Activated CD8-positive, alpha-beta T cell treated with anti-CD3 and anti-CD28 coated beads for 36 hours (primary cell): Measurements from ENCODE around the gene MGLL. TPM values are rescaled to one million over a fixed set of nuclear protein-coding genes. Genes with fewer than 3 reads are reported as not detected.

Experiments used
- ATAC-seq: fragments of 200-7000 bp; cut with Tn5 transposase; one replicate; pipeline ENCODE4 v1.10.0; 2021; ENCODE audit warnings: mild to moderate bottlenecking, moderate library complexity
- CTCF ChIA-PET: fragments of 350-600 bp; sonication (Branson Sonifier 250); formaldehyde crosslinking; loops from one replicate; lab custom pipeline; 2021; ENCODE audit warnings: antibody characterized with exemption; lab: Charles Lee
- POLR2A ChIA-PET: fragments of 350-600 bp; sonication (Branson Sonifier 250); formaldehyde crosslinking; loops from one replicate; lab custom pipeline; 2021; ENCODE audit warnings: antibody characterized with exemption; lab: Charles Lee
- DNase-seq: peaks from one replicate; pipeline ENCODE4 v3.0.0-alpha.2; 2020
- H3K27ac Mint-ChIP-seq: one replicate; pipeline ENCODE4 v1.8.0; 2021; ENCODE audit warnings: mild to moderate bottlenecking, mixed read lengths
- H3K27me3 Mint-ChIP-seq: one replicate; pipeline ENCODE4 v1.8.0; 2021; ENCODE audit warnings: mixed read lengths
- H3K36me3 Mint-ChIP-seq: one replicate; pipeline ENCODE4 v1.8.0; 2021; ENCODE audit warnings: low read depth, mixed read lengths
- H3K4me1 Mint-ChIP-seq: one replicate; pipeline ENCODE4 v1.8.0; 2021; ENCODE audit warnings: low read depth, mixed read lengths
- H3K4me3 Mint-ChIP-seq: one replicate; pipeline ENCODE4 v1.8.0; 2021; ENCODE audit warnings: mild to moderate bottlenecking, moderate library complexity, mixed read lengths
- H3K9me3 Mint-ChIP-seq: one replicate; pipeline ENCODE4 v1.8.0; 2021; ENCODE audit warnings: mixed read lengths
- intact Hi-C: fragments of 100-400 bp; cut with micrococcal nuclease; formaldehyde crosslinking; loops from one replicate; pipeline ENCODE4 v1.10.0; 2022
- total RNA-seq, 2 experiments: library from RNA; stranded (reverse); gene quantifications; one replicate each; pipeline ENCODE4 v1.2.3, GENCODE V29; 2021
- TF ChIP-seq, protein P1 (sequence below): fragments of 200-600 bp; IDR thresholded peaks from one replicate; pipeline ENCODE4 v1.8.0; 2022; ENCODE audit warnings: antibody characterized with exemption, mild to moderate bottlenecking

MGLL gene
- total RNA-seq, 2 experiments from 2014 or later: 1.1 to 3.1 TPM

DNA sequence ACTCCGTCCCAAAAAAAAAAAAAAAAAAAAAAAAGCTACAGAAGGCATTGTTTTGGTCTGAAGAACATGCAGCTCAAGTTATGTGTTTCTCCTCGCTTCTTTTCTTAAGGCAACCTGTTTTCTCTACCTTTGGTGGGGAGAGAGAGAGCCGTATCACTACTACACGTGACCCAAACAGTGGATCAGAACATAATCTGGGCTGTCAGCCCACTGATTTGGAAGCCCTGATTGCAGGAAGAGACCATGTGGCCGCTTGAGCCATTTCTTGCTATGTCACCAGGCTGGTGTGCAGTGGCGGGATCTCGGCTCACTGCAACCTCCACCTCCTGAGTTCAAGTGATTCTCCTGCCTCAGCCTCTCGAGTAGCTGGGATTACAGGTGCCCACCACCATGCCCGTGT lies 79.7 kb downstream of the MGLL start:
- POLR2A ChIA-PET: no interaction called here
- ATAC-seq: no peak
- no peak overlapping the region for H3K4me3 Mint-ChIP-seq
- no peaks in the 10 kb centered on the region for H3K27me3 Mint-ChIP-seq
- TF ChIP-seq, protein P1, sequence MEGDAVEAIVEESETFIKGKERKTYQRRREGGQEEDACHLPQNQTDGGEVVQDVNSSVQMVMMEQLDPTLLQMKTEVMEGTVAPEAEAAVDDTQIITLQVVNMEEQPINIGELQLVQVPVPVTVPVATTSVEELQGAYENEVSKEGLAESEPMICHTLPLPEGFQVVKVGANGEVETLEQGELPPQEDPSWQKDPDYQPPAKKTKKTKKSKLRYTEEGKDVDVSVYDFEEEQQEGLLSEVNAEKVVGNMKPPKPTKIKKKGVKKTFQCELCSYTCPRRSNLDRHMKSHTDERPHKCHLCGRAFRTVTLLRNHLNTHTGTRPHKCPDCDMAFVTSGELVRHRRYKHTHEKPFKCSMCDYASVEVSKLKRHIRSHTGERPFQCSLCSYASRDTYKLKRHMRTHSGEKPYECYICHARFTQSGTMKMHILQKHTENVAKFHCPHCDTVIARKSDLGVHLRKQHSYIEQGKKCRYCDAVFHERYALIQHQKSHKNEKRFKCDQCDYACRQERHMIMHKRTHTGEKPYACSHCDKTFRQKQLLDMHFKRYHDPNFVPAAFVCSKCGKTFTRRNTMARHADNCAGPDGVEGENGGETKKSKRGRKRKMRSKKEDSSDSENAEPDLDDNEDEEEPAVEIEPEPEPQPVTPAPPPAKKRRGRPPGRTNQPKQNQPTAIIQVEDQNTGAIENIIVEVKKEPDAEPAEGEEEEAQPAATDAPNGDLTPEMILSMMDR: no peak
- H3K4me1 Mint-ChIP-seq: no peaks in the 10 kb centered on the region
- no peaks in the 10 kb centered on the region for H3K36me3 Mint-ChIP-seq
- H3K9me3 Mint-ChIP-seq: no peaks in the 10 kb centered on the region
- H3K27ac Mint-ChIP-seq: no peak overlapping the region
- DNase-seq: no peak
- CTCF ChIA-PET: no interaction called here
- intact Hi-C loops: no loop called here

DNA sequence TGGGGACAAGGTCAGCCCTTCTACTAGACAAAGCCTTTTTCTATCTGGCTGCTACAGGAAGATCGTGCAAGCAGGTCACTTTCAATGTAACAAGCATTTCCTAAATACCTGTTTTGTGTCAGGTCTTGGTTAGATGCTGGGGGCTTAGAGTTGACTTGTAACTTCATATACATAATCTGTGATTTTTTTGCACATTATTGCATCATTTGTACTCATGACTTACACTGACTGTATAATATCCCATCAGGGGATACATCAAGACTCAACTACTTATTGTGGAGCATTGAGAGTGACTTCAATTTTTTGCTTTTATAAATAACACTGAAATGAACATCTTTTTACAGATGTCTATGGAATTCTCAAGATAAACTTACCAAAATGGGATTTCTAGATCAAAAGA lies 80.6 kb downstream of the MGLL start:
- Mint-ChIP-seq H3K27ac (no peak overlapping the region), H3K36me3 (no peaks in the 10 kb centered on the region), H3K4me1 (no peaks in the 10 kb centered on the region), H3K4me3 (no peak overlapping the region), H3K9me3 (no peaks in the 10 kb centered on the region), H3K27me3 (no peaks in the 10 kb centered on the region)
- ChIA-PET POLR2A (no interaction called here), CTCF (no interaction called here)
- intact Hi-C loops: no loop called here
- DNase-seq (no peak), ATAC-seq (no peak)
- TF ChIP-seq, protein P1: no peak

DNA sequence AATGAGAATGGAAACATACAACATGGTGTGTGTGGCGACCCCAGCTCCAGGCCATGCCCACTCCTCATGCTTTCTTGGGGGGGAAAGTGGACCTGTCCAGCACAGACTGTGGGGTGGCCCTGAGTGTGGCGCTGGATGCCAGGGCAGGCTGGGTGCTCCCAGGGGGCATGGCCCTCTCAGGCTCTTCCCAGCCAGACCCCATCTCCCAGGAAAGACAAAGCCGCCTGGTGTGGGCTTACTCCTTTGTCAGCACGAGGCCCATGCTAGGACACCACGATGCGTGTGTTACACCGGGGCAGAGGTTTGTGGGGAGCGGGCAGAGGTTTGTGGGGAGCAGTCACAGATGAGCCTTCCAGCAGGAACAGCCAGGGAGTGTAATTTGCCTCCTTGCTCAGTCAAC lies 81.1 kb downstream of the MGLL start:
- no peak overlapping the region for H3K27ac Mint-ChIP-seq
- DNase-seq (no peak), ATAC-seq (no peak)
- intact Hi-C loops: no loop called here
- no peaks in the 10 kb centered on the region for H3K4me1 Mint-ChIP-seq
- ChIA-PET CTCF (no interaction called here), POLR2A (no interaction called here)
- H3K27me3 Mint-ChIP-seq: no peaks in the 10 kb centered on the region
- TF ChIP-seq, protein P1: no peak
- no peaks in the 10 kb centered on the region for H3K36me3 Mint-ChIP-seq
- no peak overlapping the region for H3K4me3 Mint-ChIP-seq
- H3K9me3 Mint-ChIP-seq: no peaks in the 10 kb centered on the region

DNA sequence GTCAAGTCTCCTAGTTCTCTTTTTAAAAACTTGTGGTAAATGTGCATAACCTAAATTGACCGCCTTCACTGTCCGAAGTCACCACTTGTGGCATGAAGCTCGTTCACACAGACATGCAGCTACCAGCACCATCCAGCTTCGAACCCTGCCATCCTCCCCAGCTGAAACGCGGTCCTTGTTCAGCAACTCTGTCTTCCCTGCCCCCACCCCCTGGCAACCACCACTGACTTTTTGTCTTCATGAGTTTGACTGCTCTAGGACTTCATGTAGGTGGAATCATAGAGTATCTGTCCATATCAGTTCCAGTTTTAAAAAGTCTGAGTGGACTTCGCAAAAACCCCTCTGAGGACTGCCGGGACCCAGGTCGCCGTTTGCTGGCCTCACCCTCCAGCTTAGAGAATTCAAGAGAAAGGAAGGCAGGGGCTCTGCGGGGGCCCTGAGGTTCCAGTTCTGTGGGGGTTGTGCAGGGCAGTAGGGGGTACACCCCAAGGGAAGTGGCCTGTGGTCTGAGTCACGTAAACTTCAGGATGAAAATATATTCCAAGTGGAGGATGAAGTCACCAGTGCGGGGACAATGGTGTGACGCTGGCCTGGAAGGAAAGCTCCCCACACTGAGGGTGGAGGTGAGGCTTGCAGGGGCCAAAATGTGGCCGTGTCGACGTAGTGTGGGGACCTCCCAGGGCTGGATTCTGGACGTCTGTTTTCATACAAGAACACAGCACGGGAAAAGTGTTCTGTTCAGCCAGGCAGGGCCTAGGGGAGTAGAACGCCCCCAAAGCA lies 82.0 kb downstream of the MGLL start:
- Mint-ChIP-seq H3K4me1 (no peaks in the 10 kb centered on the region), H3K36me3 (no peaks in the 10 kb centered on the region), H3K4me3 (no peak overlapping the region), H3K9me3 (no peaks in the 10 kb centered on the region), H3K27ac (no peak overlapping the region), H3K27me3 (no peaks in the 10 kb centered on the region)
- no peak for DNase-seq
- POLR2A ChIA-PET: no interaction called here
- ATAC-seq: no peak
- CTCF ChIA-PET: no interaction called here
- intact Hi-C loops: no loop called here
- TF ChIP-seq, protein P1: no peak

DNA sequence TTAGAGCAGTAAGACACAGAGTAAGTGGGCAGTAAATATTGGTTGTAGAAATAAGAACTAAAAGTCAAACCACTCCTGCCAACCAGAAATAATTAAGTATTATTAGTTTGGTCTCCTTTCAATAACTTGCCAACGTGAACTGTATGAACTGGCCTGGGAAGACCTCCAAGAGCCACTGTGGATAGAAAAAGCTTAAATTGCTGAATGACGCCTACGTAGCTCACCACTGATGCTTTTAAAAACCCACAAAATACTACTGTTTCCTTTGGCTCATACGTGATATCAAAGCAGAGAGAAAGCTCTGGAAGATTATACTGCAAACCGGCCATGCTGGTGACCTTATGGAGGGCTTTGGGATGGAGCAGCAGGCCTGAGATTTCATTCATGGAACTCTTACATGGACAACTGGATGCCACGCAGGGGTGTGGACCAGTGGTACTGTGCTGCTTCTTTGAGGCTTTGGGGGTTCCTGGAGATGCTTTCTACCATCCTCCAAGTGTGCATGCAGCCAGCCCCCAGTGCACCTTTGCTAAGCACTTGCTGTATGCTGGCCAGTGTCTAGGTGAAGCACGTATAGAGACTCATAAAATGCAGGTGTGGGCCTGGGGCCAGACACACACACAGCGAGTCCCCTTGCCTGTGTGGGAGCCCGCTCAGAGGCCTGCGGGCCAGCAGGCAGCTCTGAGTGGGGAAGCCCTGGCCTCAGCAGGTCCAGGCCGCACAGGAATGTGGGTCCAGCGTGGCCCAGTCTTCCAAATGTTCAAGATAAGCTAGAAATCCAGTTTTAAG lies 82.8 kb downstream of the MGLL start:
- DNase-seq (no peak), ATAC-seq (no peak)
- peaks cover 1% of the 10 kb centered on the region for H3K27me3 Mint-ChIP-seq
- ChIA-PET POLR2A (interaction anchor here (1.0 kb wide), 1 partner anchor 11 kb away, joined by 3 read pairs; no protein-coding TSS in a partner anchor), CTCF (interaction anchor here (1.3 kb wide), 1 partner anchor 165 kb away, joined by 3 read pairs; no protein-coding TSS in a partner anchor)
- H3K9me3 Mint-ChIP-seq: no peaks in the 10 kb centered on the region
- TF ChIP-seq, protein P1: no peak
- intact Hi-C loops: no loop called here
- H3K4me3 Mint-ChIP-seq: no peak overlapping the region
- no peaks in the 10 kb centered on the region for H3K36me3 Mint-ChIP-seq
- no peak overlapping the region for H3K27ac Mint-ChIP-seq
- peaks cover 2% of the 10 kb centered on the region for H3K4me1 Mint-ChIP-seq
